Measurements from ENCODE around the gene PSME3IP1. TPM values are rescaled to one million over a fixed set of nuclear protein-coding genes. Genes with fewer than 3 reads are reported as not detected.

PSME3IP1 gene
- total RNA-seq, 1 experiment from 2014 or later, result 143 TPM

GRCh38 chr16:57133886-57134285 lies 52.0 kb downstream of the PSME3IP1 start:
- Mint-ChIP-seq H3K27me3 (ENCODE audit: insufficient read depth, unreplicated experiment) (no peaks in the 10 kb centered on the region), H3K4me3 (ENCODE audit: unreplicated experiment) (no peak overlapping the region), H3K27ac (ENCODE audit: unreplicated experiment) (no peak overlapping the region), H3K36me3 (ENCODE audit: insufficient read depth, unreplicated experiment) (peaks cover 10% of the 10 kb centered on the region), H3K9me3 (ENCODE audit: unreplicated experiment) (no peaks in the 10 kb centered on the region), H3K4me1 (ENCODE audit: low read depth, unreplicated experiment) (no peaks in the 10 kb centered on the region)
- CTCF ChIA-PET, result no interaction called here
- intact Hi-C loops (cut with micrococcal nuclease; ENCODE audit: unreplicated experiment), result no loop called here
- H3K27me3 ChIP-seq (replicated peaks; ENCODE audit: control insufficient read depth, insufficient read depth, low read length), result no peaks in the 10 kb centered on the region
- peaks cover 9% of the 10 kb centered on the region for H3K4me1 ChIP-seq
- H3K4me3 ChIP-seq (ENCODE audit: low read depth, low read length), result no peak overlapping the region
- H3K36me3 ChIP-seq (ENCODE audit: control insufficient read depth, insufficient read depth, low read length), result no peaks in the 10 kb centered on the region
- BruUV-seq (replicated peaks), result no TSS peak
- TF ChIP-seq CTCF (IDR thresholded peaks at IDR 0.05; ENCODE audit: insufficient read depth in 1 of 2, low read depth in 1 of 2, low read length in 1 of 2, severe bottlenecking in 1 of 2, unreplicated experiment in 1 of 2), result no peak
- POLR2A ChIA-PET, result no interaction called here
- DNase-seq, result no peak
- H3K9me3 ChIP-seq, result no peaks in the 10 kb centered on the region

GRCh38 chr16:57133031-57133430 lies 52.8 kb downstream of the PSME3IP1 start:
- ChIA-PET POLR2A (no interaction called here), CTCF (interaction anchor here (0.7 kb wide), 1 partner anchor 33 kb away, joined by 4 read pairs; no protein-coding TSS in a partner anchor)
- no peak overlapping the region for H3K4me3 Mint-ChIP-seq (ENCODE audit: unreplicated experiment)
- H3K9me3 Mint-ChIP-seq (ENCODE audit: unreplicated experiment), result no peaks in the 10 kb centered on the region
- no TSS peak for BruUV-seq (replicated peaks)
- DNase-seq, result no peak
- Histone ChIP-seq H3K4me1 (peaks cover 9% of the 10 kb centered on the region), H3K9me3 (no peaks in the 10 kb centered on the region), H3K36me3 (ENCODE audit: control insufficient read depth, insufficient read depth, low read length) (no peaks in the 10 kb centered on the region), H3K27me3 (replicated peaks; ENCODE audit: control insufficient read depth, insufficient read depth, low read length) (no peaks in the 10 kb centered on the region), H3K4me3 (ENCODE audit: low read depth, low read length) (no peak overlapping the region)
- TF ChIP-seq CTCF (IDR thresholded peaks at IDR 0.05; ENCODE audit: insufficient read depth in 1 of 2, low read depth in 1 of 2, low read length in 1 of 2, severe bottlenecking in 1 of 2, unreplicated experiment in 1 of 2), result no peak
- H3K27me3 Mint-ChIP-seq (ENCODE audit: insufficient read depth, unreplicated experiment), result no peaks in the 10 kb centered on the region
- no peaks in the 10 kb centered on the region for H3K4me1 Mint-ChIP-seq (ENCODE audit: low read depth, unreplicated experiment)
- H3K27ac Mint-ChIP-seq (ENCODE audit: unreplicated experiment), result peak overlapping the region; percentile 81
- intact Hi-C loops (cut with micrococcal nuclease; ENCODE audit: unreplicated experiment), result no loop called here
- peaks cover 12% of the 10 kb centered on the region for H3K36me3 Mint-ChIP-seq (ENCODE audit: insufficient read depth, unreplicated experiment)

GRCh38 chr16:57132470-57132869 lies 53.4 kb downstream of the PSME3IP1 start:
- Mint-ChIP-seq H3K4me1 (ENCODE audit: low read depth, unreplicated experiment) (no peaks in the 10 kb centered on the region), H3K9me3 (ENCODE audit: unreplicated experiment) (no peaks in the 10 kb centered on the region), H3K36me3 (ENCODE audit: insufficient read depth, unreplicated experiment) (peaks cover 12% of the 10 kb centered on the region), H3K4me3 (ENCODE audit: unreplicated experiment) (no peak overlapping the region), H3K27ac (ENCODE audit: unreplicated experiment) (peak overlapping the region; percentile 81), H3K27me3 (ENCODE audit: insufficient read depth, unreplicated experiment) (no peaks in the 10 kb centered on the region)
- Histone ChIP-seq H3K4me1 (peaks cover 9% of the 10 kb centered on the region), H3K36me3 (ENCODE audit: control insufficient read depth, insufficient read depth, low read length) (no peaks in the 10 kb centered on the region), H3K27me3 (replicated peaks; ENCODE audit: control insufficient read depth, insufficient read depth, low read length) (no peaks in the 10 kb centered on the region), H3K9me3 (no peaks in the 10 kb centered on the region), H3K4me3 (ENCODE audit: low read depth, low read length) (no peak overlapping the region)
- no peak for TF ChIP-seq CTCF (IDR thresholded peaks at IDR 0.05; ENCODE audit: insufficient read depth in 1 of 2, low read depth in 1 of 2, low read length in 1 of 2, severe bottlenecking in 1 of 2, unreplicated experiment in 1 of 2)
- no TSS peak for BruUV-seq (replicated peaks)
- intact Hi-C loops (cut with micrococcal nuclease; ENCODE audit: unreplicated experiment), result no loop called here
- ChIA-PET POLR2A (no interaction called here), CTCF (interaction anchor here (0.7 kb wide), 1 partner anchor 34 kb away, joined by 4 read pairs; no protein-coding TSS in a partner anchor)
- peak; percentile 63 to 84 for DNase-seq
